ENCODE measurements around the gene IFI27L1.

The IFI27L1 gene

GRCh38 chr14:94077111-94077821 lies 3.8 kb upstream of the IFI27L1 start:
- peak overlapping the region; percentile 39 for H3K4me3 ChIP-seq (ENCODE audit: insufficient read depth, low read depth, low read length, poor library complexity, severe bottlenecking)
- no peak overlapping the region for H3K27ac ChIP-seq (ENCODE audit: insufficient read depth, low read length, poor library complexity, severe bottlenecking)
- H3K36me3 ChIP-seq (ENCODE audit: control insufficient read depth, insufficient read depth, low read length), result peaks cover 16% of the 10 kb centered on the region
- no peaks in the 10 kb centered on the region for H3K9me3 ChIP-seq (ENCODE audit: control insufficient read depth, low read length)
- H3K27me3 ChIP-seq (replicated peaks; ENCODE audit: control insufficient read depth, insufficient read depth, low read length, poor library complexity, severe bottlenecking), result no peaks in the 10 kb centered on the region
- DNase-seq, result no peak
- H3K4me1 ChIP-seq (ENCODE audit: control insufficient read depth, insufficient read depth, low read length, poor library complexity, severe bottlenecking), result peaks cover 26% of the 10 kb centered on the region

- Histone ChIP-seq H3K4me3 (ENCODE audit: insufficient read depth, low read depth, low read length, poor library complexity, severe bottlenecking) (peak overlapping the region; percentile 97), H3K27me3 (replicated peaks; ENCODE audit: control insufficient read depth, insufficient read depth, low read length, poor library complexity, severe bottlenecking) (no peaks in the 10 kb centered on the region), H3K9me3 (ENCODE audit: control insufficient read depth, low read length) (no peaks in the 10 kb centered on the region), H3K4me1 (ENCODE audit: control insufficient read depth, insufficient read depth, low read length, poor library complexity, severe bottlenecking) (peaks cover 26% of the 10 kb centered on the region), H3K36me3 (ENCODE audit: control insufficient read depth, insufficient read depth, low read length) (peaks cover 16% of the 10 kb centered on the region), H3K27ac (ENCODE audit: insufficient read depth, low read length, poor library complexity, severe bottlenecking) (no peak overlapping the region)
- no peak for DNase-seq
These were observed 3.3 kb upstream of the IFI27L1 start for GRCh38 chr14:94077823-94078222.

- Histone ChIP-seq H3K9me3 (ENCODE audit: control insufficient read depth, low read length) (no peaks in the 10 kb centered on the region), H3K27me3 (replicated peaks; ENCODE audit: control insufficient read depth, insufficient read depth, low read length, poor library complexity, severe bottlenecking) (no peaks in the 10 kb centered on the region), H3K4me1 (ENCODE audit: control insufficient read depth, insufficient read depth, low read length, poor library complexity, severe bottlenecking) (peaks cover 23% of the 10 kb centered on the region), H3K27ac (ENCODE audit: insufficient read depth, low read length, poor library complexity, severe bottlenecking) (peak overlapping the region; percentile 96), H3K36me3 (ENCODE audit: control insufficient read depth, insufficient read depth, low read length) (peaks cover 13% of the 10 kb centered on the region), H3K4me3 (ENCODE audit: insufficient read depth, low read depth, low read length, poor library complexity, severe bottlenecking) (peak overlapping the region; percentile 97)
- no peak for DNase-seq
These were observed 1.1 kb upstream of the IFI27L1 start for GRCh38 chr14:94079891-94080620.

GRCh38 chr14:94081386-94081820 lies 293 bp downstream of the IFI27L1 start:
- H3K9me3 ChIP-seq (ENCODE audit: control insufficient read depth, low read length), result no peaks in the 10 kb centered on the region
- H3K27me3 ChIP-seq (replicated peaks; ENCODE audit: control insufficient read depth, insufficient read depth, low read length, poor library complexity, severe bottlenecking), result no peaks in the 10 kb centered on the region
- H3K27ac ChIP-seq (ENCODE audit: insufficient read depth, low read length, poor library complexity, severe bottlenecking), result peak overlapping the region; percentile 96
- H3K4me1 ChIP-seq (ENCODE audit: control insufficient read depth, insufficient read depth, low read length, poor library complexity, severe bottlenecking), result peaks cover 23% of the 10 kb centered on the region
- no peak for DNase-seq
- peaks cover 13% of the 10 kb centered on the region for H3K36me3 ChIP-seq (ENCODE audit: control insufficient read depth, insufficient read depth, low read length)
- H3K4me3 ChIP-seq (ENCODE audit: insufficient read depth, low read depth, low read length, poor library complexity, severe bottlenecking), result peak overlapping the region; percentile 97

GRCh38 chr14:94087891-94088290 lies 6.8 kb downstream of the IFI27L1 start:
- Histone ChIP-seq H3K27me3 (replicated peaks; ENCODE audit: control insufficient read depth, insufficient read depth, low read length, poor library complexity, severe bottlenecking) (no peaks in the 10 kb centered on the region), H3K4me3 (ENCODE audit: insufficient read depth, low read depth, low read length, poor library complexity, severe bottlenecking) (no peak overlapping the region), H3K9me3 (ENCODE audit: control insufficient read depth, low read length) (no peaks in the 10 kb centered on the region), H3K27ac (ENCODE audit: insufficient read depth, low read length, poor library complexity, severe bottlenecking) (no peak overlapping the region), H3K4me1 (ENCODE audit: control insufficient read depth, insufficient read depth, low read length, poor library complexity, severe bottlenecking) (no peaks in the 10 kb centered on the region), H3K36me3 (ENCODE audit: control insufficient read depth, insufficient read depth, low read length) (no peaks in the 10 kb centered on the region)
- DNase-seq, result no peak

GRCh38 chr14:94088516-94088915 lies 7.4 kb downstream of the IFI27L1 start:
- no peaks in the 10 kb centered on the region for H3K9me3 ChIP-seq (ENCODE audit: control insufficient read depth, low read length)
- H3K4me1 ChIP-seq (ENCODE audit: control insufficient read depth, insufficient read depth, low read length, poor library complexity, severe bottlenecking), result no peaks in the 10 kb centered on the region
- H3K27ac ChIP-seq (ENCODE audit: insufficient read depth, low read length, poor library complexity, severe bottlenecking), result no peak overlapping the region
- no peaks in the 10 kb centered on the region for H3K36me3 ChIP-seq (ENCODE audit: control insufficient read depth, insufficient read depth, low read length)
- no peak overlapping the region for H3K4me3 ChIP-seq (ENCODE audit: insufficient read depth, low read depth, low read length, poor library complexity, severe bottlenecking)
- H3K27me3 ChIP-seq (replicated peaks; ENCODE audit: control insufficient read depth, insufficient read depth, low read length, poor library complexity, severe bottlenecking), result no peaks in the 10 kb centered on the region
- DNase-seq, result no peak

- DNase-seq, result no peak
- H3K4me3 ChIP-seq (ENCODE audit: insufficient read depth, low read depth, low read length, poor library complexity, severe bottlenecking), result no peak overlapping the region
- H3K27me3 ChIP-seq (replicated peaks; ENCODE audit: control insufficient read depth, insufficient read depth, low read length, poor library complexity, severe bottlenecking), result no peaks in the 10 kb centered on the region
- no peaks in the 10 kb centered on the region for H3K9me3 ChIP-seq (ENCODE audit: control insufficient read depth, low read length)
- H3K27ac ChIP-seq (ENCODE audit: insufficient read depth, low read length, poor library complexity, severe bottlenecking), result no peak overlapping the region
- no peaks in the 10 kb centered on the region for H3K4me1 ChIP-seq (ENCODE audit: control insufficient read depth, insufficient read depth, low read length, poor library complexity, severe bottlenecking)
- no peaks in the 10 kb centered on the region for H3K36me3 ChIP-seq (ENCODE audit: control insufficient read depth, insufficient read depth, low read length)
These were observed 8.4 kb downstream of the IFI27L1 start for GRCh38 chr14:94089479-94089878.

GRCh38 chr14:94093418-94093817 lies 12.3 kb downstream of the IFI27L1 start:
- Histone ChIP-seq H3K27ac (ENCODE audit: insufficient read depth, low read length, poor library complexity, severe bottlenecking) (no peak overlapping the region), H3K27me3 (replicated peaks; ENCODE audit: control insufficient read depth, insufficient read depth, low read length, poor library complexity, severe bottlenecking) (no peaks in the 10 kb centered on the region), H3K4me1 (ENCODE audit: control insufficient read depth, insufficient read depth, low read length, poor library complexity, severe bottlenecking) (no peaks in the 10 kb centered on the region), H3K4me3 (ENCODE audit: insufficient read depth, low read depth, low read length, poor library complexity, severe bottlenecking) (no peak overlapping the region), H3K36me3 (ENCODE audit: control insufficient read depth, insufficient read depth, low read length) (no peaks in the 10 kb centered on the region), H3K9me3 (ENCODE audit: control insufficient read depth, low read length) (no peaks in the 10 kb centered on the region)
- DNase-seq, result no peak

GRCh38 chr14:94097091-94097490 lies 16.0 kb downstream of the IFI27L1 start:
- Histone ChIP-seq H3K36me3 (ENCODE audit: control insufficient read depth, insufficient read depth, low read length) (no peaks in the 10 kb centered on the region), H3K4me1 (ENCODE audit: control insufficient read depth, insufficient read depth, low read length, poor library complexity, severe bottlenecking) (no peaks in the 10 kb centered on the region), H3K4me3 (ENCODE audit: insufficient read depth, low read depth, low read length, poor library complexity, severe bottlenecking) (no peak overlapping the region), H3K27me3 (replicated peaks; ENCODE audit: control insufficient read depth, insufficient read depth, low read length, poor library complexity, severe bottlenecking) (no peaks in the 10 kb centered on the region), H3K9me3 (ENCODE audit: control insufficient read depth, low read length) (no peaks in the 10 kb centered on the region), H3K27ac (ENCODE audit: insufficient read depth, low read length, poor library complexity, severe bottlenecking) (no peak overlapping the region)
- DNase-seq, result no peak

- no peaks in the 10 kb centered on the region for H3K36me3 ChIP-seq (ENCODE audit: control insufficient read depth, insufficient read depth, low read length)
- no peak overlapping the region for H3K27ac ChIP-seq (ENCODE audit: insufficient read depth, low read length, poor library complexity, severe bottlenecking)
- no peaks in the 10 kb centered on the region for H3K4me1 ChIP-seq (ENCODE audit: control insufficient read depth, insufficient read depth, low read length, poor library complexity, severe bottlenecking)
- no peak for DNase-seq
- H3K9me3 ChIP-seq (ENCODE audit: control insufficient read depth, low read length), result no peaks in the 10 kb centered on the region
- no peaks in the 10 kb centered on the region for H3K27me3 ChIP-seq (replicated peaks; ENCODE audit: control insufficient read depth, insufficient read depth, low read length, poor library complexity, severe bottlenecking)
- H3K4me3 ChIP-seq (ENCODE audit: insufficient read depth, low read depth, low read length, poor library complexity, severe bottlenecking), result no peak overlapping the region
These were observed 17.3 kb downstream of the IFI27L1 start for GRCh38 chr14:94098326-94098992.
